ENCODE measurements around the gene PAF1.

Gene PAF1

GRCh38 chr19:39390751-39391437, at the start of gene PAF1, which contains the start of gene MED29:
Gene PAF1 (minus strand): TSS chr19:39391106. CDS start chr19:39390864, 242 bp downstream.
Gene MED29 (plus strand): TSS chr19:39391378. CDS start chr19:39391423, 45 bp downstream.
- DNase-seq = peak; percentile 98 to 100 (median 99)

DNA sequence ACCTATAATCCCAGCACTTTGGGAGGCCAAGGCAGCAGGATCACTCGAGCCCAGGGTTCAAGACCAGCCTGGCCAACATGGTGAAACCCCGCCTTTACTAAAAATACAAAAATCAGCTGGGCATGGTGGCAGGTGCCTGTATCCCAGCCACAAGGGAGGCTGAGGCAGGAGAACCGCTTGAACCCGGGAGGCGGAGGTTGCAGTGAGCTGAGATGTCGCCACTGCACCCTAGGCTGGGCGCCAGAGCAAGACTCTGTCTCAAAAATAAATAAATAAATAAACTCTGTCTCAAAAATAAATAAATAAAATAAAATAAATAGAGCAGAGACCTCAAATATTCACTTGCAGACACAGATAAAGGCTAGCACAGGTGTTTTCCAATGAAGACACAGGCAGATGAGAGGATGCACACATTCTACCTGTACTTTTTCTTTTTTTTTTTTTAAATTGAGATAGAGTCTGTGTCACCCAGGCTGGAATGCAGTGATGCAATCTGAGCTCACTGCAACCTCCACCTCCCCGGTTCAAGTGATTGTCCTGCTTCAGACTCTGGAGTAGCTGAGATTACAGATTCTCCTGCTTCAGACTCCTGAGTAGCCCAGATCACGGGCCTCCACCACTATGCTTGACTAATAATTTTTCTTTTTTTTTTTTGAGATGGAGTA, 47.5 kb upstream of the PAF1 start:
- DNase-seq = no peak

GRCh38 chr19:39436350-39436716, 45.4 kb upstream of the PAF1 start:
- DNase-seq = no peak

DNA sequence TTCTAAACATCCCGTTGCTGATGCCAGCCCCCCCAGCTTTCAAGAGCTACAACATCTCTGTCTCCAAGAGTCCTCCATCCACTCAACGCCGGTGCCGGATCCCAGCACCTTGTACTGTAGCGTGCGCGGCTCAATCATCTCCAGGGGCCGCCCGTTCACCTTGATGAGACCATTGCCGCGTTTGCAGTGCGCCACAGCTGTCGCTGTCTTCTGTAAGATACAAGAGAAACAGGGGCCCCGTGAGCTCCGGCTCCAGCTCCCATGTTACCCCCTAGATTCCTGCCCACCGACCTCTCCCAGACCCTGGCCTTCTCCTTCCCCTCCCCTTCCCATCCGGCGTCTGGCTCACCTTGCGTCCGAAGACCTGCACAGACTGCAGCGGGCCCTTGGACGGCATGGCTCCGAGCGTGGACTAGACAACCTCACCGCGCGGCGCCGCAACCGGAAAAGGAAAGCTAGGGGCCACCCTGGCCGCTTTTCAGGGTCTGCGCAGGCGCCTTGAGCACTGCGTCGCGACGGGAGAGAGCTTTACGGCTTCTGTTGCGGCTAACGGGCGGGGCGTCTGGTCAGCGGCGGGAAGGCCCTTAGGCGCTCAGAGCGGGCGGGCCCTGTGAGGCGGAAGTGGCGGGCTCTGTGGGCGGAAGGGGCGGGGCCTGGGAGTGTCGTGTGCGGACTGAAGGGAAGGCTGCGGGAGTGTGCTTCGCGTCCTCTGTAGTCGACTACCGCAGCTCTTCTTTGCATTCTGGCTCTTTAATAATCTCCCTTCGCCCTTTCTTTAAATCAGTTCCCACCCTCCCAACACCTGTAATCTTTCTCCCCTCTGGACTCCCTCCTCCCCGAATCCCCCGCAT, 44.8 kb upstream of the PAF1 start, which contains the start of gene RPS16:
Gene RPS16 (minus strand): TSS at position 451 of the 851 bp plus-strand sequence. CDS start 54 bp downstream, at position 397.
- peak; percentile 97 to 99 (median 98) for DNase-seq

GRCh38 chr19:39434123-39435076, 43.5 kb upstream of the PAF1 start:
- no peak for DNase-seq

DNA sequence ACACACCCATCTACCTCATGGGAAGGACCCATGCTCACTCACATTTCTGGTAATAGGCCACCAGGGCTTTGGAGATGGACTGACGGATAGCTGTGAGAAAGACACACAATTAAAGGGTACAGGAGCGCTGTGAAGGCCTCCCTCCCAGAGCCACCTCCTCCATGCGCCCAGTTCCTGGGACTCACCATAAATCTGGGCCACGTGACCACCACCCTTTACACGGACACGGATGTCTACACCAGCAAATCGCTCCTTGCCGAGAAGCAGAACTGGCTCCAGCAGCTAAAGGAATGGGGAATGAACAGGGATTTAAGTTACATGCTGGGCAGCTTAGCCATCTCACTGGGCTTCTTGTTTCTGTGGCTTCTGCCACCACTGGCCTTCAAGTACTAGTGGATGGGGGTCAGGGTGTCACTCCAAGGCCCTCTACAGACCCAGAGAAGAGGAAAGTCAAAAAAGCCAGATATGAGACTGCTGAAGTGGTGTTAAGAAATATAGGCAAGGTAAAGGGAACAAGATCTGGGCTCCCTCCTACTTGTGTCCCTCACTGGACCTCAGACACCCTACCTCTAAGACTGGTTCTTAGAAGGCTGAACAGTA, 42.7 kb upstream of the PAF1 start:
- DNase-seq = no peak

- no peak for DNase-seq
Measured at GRCh38 chr19:39432677-39433025, 41.7 kb upstream of the PAF1 start.

GRCh38 chr19:39430675-39431593, 40.0 kb upstream of the PAF1 start:
- no peak for DNase-seq

- DNase-seq = no peak
Measured at GRCh38 chr19:39428283-39429112, 37.6 kb upstream of the PAF1 start.

DNA sequence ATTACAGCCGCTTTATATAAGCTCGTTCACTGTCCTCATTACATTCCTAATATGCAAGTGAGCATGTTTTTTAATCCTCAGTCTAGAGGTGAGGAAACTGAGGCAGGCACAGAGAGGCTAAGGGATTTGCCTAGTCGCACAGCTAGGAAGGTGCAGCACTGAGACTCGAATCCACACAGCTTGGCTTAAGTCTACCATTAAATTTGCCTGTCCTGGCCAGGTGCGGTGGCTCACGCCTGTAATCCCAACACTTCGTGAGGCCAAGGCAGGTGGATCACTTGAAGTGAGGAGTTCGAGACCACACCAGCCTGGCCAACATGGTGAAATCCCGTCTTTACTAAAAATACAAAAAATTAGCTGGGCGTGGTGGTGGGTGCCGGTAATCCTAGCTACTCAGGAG, 36.8 kb upstream of the PAF1 start:
- DNase-seq = no peak

- DNase-seq = no peak
Measured at GRCh38 chr19:39426170-39426569, 35.3 kb upstream of the PAF1 start.

DNA sequence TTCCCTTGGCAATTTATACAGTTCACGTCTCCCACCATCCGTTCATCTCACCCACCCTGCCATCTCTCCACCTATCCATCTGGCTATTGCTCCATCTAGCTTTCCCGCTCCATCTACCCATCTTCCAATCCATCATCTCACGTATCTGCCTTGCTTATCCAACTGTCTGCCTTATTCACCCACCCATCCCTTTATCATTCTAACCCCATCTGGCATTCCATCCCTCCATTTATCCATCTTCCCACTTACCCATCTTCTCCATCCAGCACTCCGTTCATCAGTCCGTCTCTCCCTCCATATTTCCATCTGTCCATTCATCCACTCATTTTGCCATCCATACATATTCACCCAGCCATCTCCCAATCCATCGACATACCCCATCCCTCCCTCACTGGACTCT, 34.8 kb upstream of the PAF1 start:
- no peak for DNase-seq

- DNase-seq = no peak
Measured at GRCh38 chr19:39424934-39425333, 34.0 kb upstream of the PAF1 start.

DNA sequence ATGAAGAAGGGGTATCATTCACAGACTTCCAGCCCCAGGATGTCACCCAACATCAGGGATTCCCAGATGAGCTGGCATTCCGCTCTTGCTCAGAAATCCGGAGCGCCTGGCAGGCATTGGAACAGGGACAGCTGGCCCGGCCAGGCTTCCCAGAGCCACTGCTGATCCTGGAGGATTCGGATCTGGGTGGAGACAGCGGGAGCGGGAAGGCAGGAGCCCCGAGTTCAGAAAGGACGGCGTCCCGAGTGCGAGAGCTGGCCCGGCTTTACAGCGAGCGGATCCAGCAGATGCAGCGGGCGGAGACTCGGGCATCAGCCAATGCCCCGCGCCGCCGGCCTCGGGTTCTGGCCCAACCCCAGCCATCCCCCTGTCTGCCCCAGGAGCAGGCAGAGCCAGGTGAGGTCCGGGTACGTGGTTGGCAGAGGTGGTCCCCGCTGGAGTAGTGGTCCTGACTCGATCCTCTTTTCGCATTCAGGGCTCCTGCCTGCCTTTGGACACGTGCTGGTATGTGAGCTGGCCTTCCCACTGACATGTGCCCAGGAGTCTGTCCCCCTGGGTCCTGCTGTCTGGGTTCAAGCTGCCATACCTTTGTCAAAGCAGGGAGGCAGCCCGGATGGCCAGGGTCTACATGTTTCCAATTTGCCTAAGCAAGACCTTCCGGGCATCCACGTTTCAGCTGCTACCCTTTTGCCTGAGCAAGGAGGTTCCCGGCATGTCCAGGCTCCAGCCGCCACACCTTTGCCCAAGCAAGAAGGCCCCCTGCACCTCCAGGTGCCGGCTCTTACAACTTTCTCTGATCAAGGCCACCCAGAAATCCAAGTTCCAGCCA, 32.6 kb upstream of the PAF1 start:
- no peak for DNase-seq

- no peak for DNase-seq
Measured at GRCh38 chr19:39422020-39422419, 31.1 kb upstream of the PAF1 start.

DNA sequence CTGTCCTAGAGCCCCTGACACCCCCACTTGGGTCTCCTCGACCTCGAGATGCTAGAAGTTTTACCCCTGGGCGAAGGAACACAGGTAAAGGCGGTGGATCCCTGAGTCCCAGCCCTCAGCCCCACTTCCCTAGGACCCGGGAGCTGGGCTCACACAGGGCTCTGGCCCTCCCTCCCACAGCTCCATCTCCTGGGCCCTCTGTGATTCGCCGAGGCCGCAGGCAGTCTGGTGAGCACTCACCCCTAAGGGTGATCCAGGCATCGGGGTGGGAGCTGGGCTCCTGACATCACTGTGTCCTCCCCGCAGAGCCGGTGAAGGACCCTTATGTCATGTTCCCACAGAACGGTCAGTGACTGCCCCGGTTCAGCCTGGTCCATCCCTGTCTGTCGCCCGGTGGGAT, 29.9 kb upstream of the PAF1 start:
- DNase-seq = no peak

DNA sequence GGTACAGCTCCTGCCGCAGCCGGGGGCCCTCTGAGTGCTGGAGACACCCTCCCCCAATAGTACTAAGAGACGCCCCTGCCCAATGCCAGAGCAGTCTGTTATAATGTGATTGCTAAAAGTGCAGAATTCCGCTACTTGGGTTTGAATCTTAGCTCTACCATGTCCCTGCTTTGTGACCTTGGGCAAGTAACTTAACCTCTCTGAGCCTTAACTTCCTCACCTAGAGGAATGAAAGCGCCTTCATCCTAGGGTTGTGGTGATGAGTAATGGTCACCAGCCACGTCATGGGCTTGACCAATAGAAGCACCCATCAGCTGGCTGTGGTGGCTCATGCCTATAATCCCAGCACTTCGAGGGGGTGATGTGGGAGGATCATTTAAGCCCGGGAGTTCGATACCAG, 28.1 kb upstream of the PAF1 start:
- DNase-seq = no peak

- DNase-seq = no peak
Measured at GRCh38 chr19:39417463-39418181, 26.7 kb upstream of the PAF1 start.

Data from NCI-H1417 (cell line).